NCI-H1105 (cell line): ENCODE data around the gene KIF2B.
"Not testable (repeated sequence)": the region's sequence is repeated elsewhere in the genome, so short reads cannot be mapped to it uniquely, and the experiment has no call there.

Experiments
- DNase-seq: peaks from one replicate; lab custom pipeline; 2025; lab: John Stamatoyannopoulos, UW

KIF2B gene, protein sequence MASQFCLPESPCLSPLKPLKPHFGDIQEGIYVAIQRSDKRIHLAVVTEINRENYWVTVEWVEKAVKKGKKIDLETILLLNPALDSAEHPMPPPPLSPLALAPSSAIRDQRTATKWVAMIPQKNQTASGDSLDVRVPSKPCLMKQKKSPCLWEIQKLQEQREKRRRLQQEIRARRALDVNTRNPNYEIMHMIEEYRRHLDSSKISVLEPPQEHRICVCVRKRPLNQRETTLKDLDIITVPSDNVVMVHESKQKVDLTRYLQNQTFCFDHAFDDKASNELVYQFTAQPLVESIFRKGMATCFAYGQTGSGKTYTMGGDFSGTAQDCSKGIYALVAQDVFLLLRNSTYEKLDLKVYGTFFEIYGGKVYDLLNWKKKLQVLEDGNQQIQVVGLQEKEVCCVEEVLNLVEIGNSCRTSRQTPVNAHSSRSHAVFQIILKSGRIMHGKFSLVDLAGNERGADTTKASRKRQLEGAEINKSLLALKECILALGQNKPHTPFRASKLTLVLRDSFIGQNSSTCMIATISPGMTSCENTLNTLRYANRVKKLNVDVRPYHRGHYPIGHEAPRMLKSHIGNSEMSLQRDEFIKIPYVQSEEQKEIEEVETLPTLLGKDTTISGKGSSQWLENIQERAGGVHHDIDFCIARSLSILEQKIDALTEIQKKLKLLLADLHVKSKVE

GRCh38 chr17:53822764-53823163 is at the start of gene KIF2B:
KIF2B (plus strand) TSS chr17:53822927; CDS start chr17:53823034, 107 bp downstream.
- DNase-seq: no peak

DNA sequence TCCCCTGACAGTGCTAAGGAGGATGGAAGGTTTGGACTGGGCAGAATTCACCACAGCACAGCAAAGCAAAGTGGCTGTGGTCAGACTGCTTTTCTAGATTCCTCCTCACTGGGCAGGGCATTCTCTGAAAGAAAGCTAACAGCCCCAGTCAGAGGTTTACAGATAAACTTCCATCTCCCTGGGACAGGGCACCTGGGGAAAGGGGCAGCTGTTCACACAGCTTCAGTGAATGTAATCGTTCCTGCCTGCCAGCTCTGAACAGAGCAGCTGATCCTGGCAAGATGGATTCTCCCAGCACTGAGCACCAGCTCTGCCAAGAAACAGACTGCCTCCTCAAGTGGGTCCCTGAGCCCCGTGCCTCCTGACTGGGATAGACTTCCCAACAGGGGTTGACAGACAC is 42.4 kb upstream of the KIF2B start:
- DNase-seq: no peak

DNA sequence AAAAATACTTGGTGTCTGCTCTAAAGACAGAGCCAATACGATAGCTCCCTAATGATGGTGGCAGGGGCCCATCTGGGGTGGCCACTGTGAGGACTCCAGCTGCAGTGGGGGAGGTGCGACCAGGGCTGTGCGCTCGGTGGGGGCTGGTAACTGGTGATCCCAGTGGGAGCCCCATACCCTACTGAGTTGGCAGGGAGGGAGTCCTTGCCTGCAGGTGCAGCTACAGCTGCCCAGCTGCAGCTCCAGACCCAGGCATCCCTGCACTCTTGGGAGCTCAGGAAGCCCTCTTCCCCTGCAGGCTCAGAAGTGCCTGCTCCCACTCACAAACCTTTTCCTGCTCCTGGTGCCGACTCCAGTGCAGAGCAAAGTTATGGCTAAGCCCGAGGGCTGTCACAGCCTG is 31.2 kb upstream of the KIF2B start:
- no peak for DNase-seq

GRCh38 chr17:53792451-53792850 is 30.3 kb upstream of the KIF2B start:
- no peak for DNase-seq

GRCh38 chr17:53792997-53793396 is 29.7 kb upstream of the KIF2B start:
- no peak for DNase-seq

DNA sequence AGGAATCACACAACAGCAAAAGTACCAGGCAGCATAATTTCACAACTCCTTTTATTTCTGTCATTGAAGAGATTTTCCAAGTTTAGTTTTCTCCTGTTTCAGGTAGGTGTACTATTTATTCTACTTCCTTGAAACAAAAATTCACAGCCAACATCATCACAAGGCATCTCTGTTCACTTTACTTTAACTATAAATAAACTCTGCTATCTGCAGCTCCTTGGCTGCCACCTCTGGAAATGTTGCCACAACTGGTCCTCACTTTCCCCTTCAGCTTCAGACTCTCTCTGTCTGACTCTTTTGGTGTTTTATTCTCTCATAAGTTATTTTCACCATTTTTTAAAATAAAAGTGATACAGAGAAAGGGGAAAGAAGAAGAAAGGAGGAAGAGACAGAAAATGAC is 27.9 kb upstream of the KIF2B start:
- no peak for DNase-seq

GRCh38 chr17:53796642-53797041 is 26.1 kb upstream of the KIF2B start:
- no peak for DNase-seq

DNA sequence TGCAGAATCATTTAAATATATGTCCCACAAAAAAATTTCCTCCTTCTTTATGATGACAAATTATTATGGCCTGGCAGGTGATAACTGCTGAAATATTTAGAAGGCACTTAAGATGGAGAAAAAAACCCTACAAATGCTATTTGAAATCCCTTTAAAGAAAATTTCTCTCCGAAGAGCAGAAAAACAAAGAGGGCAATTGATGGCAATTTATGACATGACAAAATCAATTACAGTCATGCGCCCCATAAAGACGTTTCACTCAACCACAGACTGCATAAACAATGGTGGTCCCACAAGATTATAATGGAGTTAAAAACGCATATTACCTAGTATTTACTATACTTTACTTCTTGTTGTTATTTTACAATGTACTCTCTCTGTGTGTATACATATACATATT is 25.2 kb upstream of the KIF2B start:
- DNase-seq: no peak

- DNase-seq: no peak
Measured at GRCh38 chr17:53804437-53804836, 18.3 kb upstream of the KIF2B start.

DNA sequence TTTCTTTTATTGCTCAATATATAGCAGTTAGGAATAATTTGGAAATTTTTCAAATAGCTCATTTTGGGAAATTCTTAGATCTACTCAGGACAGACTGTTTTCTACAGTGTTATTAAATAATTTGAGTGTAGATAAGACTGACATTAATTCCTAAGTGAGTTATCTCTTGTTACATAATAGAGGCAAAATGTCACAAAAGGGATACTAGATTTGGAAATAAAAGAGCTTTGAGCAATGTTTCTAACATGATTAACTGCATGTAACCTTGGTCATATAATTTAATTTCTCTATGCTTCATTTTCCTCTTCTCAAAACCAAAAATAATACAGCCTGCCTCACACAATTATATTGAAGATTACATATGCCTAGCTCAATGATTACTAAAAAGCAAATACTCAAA is 16.3 kb upstream of the KIF2B start:
- no peak for DNase-seq

DNA sequence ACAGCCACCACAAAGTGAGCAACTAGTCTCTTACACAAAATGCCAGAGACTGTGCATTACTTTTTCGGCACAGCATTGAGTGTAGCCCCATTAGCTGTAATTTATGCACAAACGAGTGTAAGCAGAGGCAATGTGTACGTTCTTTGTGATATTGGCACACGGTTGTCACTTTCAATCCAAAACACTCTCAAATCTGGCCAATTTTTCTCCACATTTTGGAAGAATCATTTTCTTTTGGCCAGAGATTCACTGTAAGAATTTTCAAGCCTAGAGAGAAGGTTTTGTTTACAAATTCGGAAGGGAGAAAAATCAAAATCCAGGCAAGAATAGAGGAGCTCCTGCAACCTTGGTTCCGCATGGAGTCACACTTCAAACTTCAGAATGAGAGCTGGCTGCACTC is 15.4 kb upstream of the KIF2B start:
- no peak for DNase-seq

GRCh38 chr17:53818271-53818670 is 4.5 kb upstream of the KIF2B start:
- no peak for DNase-seq

- DNase-seq: no peak
Measured at GRCh38 chr17:53818929-53819328, 3.8 kb upstream of the KIF2B start.

DNA sequence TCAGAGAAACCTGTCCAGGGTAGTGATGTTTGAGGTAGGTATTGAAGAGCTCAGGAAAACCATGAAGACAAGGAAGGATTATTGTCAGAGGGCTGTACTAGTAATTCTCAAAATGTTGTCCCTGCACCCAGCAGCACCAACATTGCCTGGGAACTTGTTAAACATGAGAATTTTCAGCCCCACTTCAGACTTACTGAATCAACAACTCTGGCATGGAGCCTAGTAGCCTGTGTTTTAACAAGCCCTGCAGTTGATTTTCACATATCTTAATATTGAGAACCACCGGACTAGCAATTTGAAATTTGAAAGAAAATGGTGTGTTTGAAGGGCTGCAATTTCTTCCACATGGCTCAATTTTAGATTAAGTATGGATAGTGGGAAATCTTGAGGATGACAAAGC is 2.8 kb upstream of the KIF2B start:
- no peak for DNase-seq

DNA sequence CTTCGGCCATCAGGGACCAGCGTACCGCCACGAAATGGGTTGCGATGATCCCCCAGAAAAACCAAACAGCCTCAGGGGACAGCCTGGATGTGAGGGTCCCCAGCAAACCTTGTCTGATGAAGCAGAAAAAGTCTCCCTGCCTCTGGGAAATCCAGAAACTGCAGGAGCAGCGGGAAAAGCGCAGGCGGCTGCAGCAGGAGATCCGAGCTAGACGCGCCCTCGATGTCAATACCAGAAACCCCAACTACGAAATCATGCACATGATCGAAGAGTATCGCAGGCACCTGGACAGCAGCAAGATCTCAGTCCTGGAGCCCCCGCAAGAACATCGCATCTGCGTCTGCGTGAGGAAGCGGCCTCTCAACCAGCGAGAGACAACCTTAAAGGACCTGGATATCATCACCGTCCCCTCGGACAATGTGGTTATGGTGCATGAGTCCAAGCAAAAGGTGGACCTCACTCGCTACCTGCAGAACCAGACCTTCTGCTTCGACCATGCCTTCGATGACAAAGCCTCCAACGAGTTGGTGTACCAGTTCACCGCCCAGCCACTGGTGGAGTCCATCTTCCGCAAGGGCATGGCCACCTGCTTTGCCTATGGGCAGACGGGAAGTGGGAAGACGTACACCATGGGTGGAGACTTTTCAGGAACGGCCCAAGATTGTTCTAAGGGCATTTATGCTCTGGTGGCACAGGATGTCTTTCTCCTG is 769 bp downstream of the KIF2B start:
- no peak for DNase-seq

- DNase-seq: not testable (repeated sequence)
Measured at GRCh38 chr17:53834771-53835170, 12.0 kb downstream of the KIF2B start.

GRCh38 chr17:53837131-53837530 is 14.4 kb downstream of the KIF2B start:
- no peak for DNase-seq

DNA sequence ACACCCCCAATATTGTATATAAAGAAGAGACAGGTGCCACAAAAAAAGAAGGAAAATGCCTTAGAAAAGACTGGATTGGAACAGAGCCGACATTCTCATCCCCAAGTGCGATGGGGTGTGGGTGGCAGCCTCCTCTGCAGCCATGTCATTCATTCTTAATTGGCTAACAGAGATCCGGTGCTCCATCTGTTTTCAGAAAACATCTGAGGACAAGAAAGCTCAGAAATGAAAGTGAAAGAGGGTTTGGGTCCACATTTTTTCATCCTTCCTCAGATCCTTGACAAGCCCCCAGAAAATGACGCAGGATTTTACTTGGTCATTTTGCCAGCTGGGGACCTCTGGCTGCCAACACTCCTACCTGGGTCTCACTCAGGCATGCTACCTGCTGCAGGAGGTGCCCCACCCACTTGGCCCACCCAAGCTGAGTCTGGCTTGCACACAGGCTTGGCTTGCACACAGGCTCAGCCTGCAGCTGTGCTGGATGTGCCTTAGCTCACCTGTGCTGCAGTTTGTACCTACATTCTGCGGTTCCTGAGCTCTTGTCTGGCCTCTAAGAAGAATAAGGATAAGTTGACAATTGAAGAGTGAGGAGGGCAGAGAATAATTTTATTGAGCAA is 21.9 kb downstream of the KIF2B start:
- no peak for DNase-seq

DNA sequence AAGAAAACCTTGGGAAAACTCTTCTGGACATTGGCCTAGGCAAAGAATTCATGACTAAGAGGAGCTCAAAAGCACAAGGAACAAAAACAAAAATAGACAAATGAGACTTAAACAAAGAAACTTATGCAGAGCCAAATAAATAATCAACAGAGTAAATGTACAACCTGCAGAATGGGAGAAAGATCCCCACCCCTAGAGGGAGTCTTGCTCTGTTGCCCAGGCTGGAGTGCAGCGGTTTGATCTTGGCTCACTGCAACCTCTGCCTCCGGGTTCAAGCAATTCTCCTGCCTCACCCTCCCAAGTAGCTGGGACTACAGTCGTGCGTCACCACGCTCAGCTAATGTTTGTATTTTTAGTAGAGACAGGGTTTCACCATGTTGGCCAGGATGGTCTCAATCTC is 48.4 kb downstream of the KIF2B start:
- DNase-seq: not testable (repeated sequence)
